GM23338 (cell line): ENCODE data around the gene MRGPRX3. TPM values are rescaled to one million over a fixed set of nuclear protein-coding genes. Genes with fewer than 3 reads are reported as not detected.
A peak's percentile ranks its signal among the peaks of the same experiment; 100 is the strongest.

Experiments
- ATAC-seq: fragments of 200-7000 bp; cut with Tn5 transposase; 3 replicates; pipeline ENCODE4 v1.9.1; 2020
- DNase-seq: peaks from one replicate; pipeline ENCODE4 v3.0.0-alpha.2; 2015; ENCODE audit warnings: low spot score
- H2AFZ ChIP-seq: fragments of 200-600 bp; sonication (generic); 2 replicates; pipeline ENCODE4 v1.8.0; 2016; ENCODE audit warnings: antibody characterized with exemption, mild to moderate bottlenecking, moderate library complexity
- H3F3A ChIP-seq: fragments of 200-600 bp; sonication (generic); replicated peaks from 2 replicates; pipeline ENCODE4 v1.8.0; 2017; ENCODE audit warnings: antibody characterized with exemption, mixed run types, low read depth
- H3K27ac ChIP-seq: fragments of 200-600 bp; sonication (generic); 2 replicates; pipeline ENCODE4 v1.6.1; 2016; ENCODE audit warnings: low read depth
- H3K27me3 ChIP-seq: fragments of 200-600 bp; sonication (generic); 2 replicates; pipeline ENCODE4 v1.8.0; 2016; ENCODE audit warnings: mild to moderate bottlenecking, mixed run types, moderate library complexity; ENCODE audit not compliant: insufficient read depth
- H3K36me3 ChIP-seq: fragments of 200-600 bp; sonication (generic); 2 replicates; pipeline ENCODE4 v1.8.0; 2016; ENCODE audit warnings: mild to moderate bottlenecking; ENCODE audit not compliant: insufficient read depth
- H3K4me1 ChIP-seq: fragments of 200-600 bp; sonication (generic); 2 replicates; pipeline ENCODE4 v1.8.0; 2016; ENCODE audit warnings: mild to moderate bottlenecking, moderate library complexity; ENCODE audit not compliant: insufficient read depth
- H3K4me2 ChIP-seq: fragments of 200-600 bp; sonication (generic); 2 replicates; pipeline ENCODE4 v1.7.1; 2017; ENCODE audit warnings: mixed run types
- H3K4me3 ChIP-seq: fragments of 200-600 bp; sonication (generic); 2 replicates; pipeline ENCODE4 v1.6.1; 2016; ENCODE audit warnings: mixed run types
- H3K79me2 ChIP-seq: fragments of 200-600 bp; sonication (generic); replicated peaks from 2 replicates; pipeline ENCODE4 v1.8.0; 2017; ENCODE audit warnings: mild to moderate bottlenecking; ENCODE audit not compliant: insufficient read depth
- H3K9me2 ChIP-seq: fragments of 200-600 bp; sonication (generic); 2 replicates; pipeline ENCODE4 v1.8.0; 2017; ENCODE audit not compliant: insufficient read depth
- H4K20me1 ChIP-seq: fragments of 200-600 bp; sonication (generic); replicated peaks from 2 replicates; pipeline ENCODE4 v1.8.0; 2017; ENCODE audit warnings: mild to moderate bottlenecking; ENCODE audit not compliant: insufficient read depth
- H3K27ac Mint-ChIP-seq: 2 replicates; pipeline ENCODE4 v1.8.0; 2020; ENCODE audit warnings: inconsistent platforms, mild to moderate bottlenecking, moderate library complexity, mixed read lengths
- H3K27me3 Mint-ChIP-seq: 3 replicates; pipeline ENCODE4 v1.8.0; 2022; ENCODE audit warnings: low read depth, mild to moderate bottlenecking, moderate library complexity, mixed read lengths, inconsistent platforms; ENCODE audit not compliant: insufficient read depth, poor library complexity
- H3K36me3 Mint-ChIP-seq: 3 replicates; pipeline ENCODE4 v1.8.0; 2021; ENCODE audit warnings: low read depth, mild to moderate bottlenecking, inconsistent platforms, moderate library complexity, mixed read lengths
- H3K4me1 Mint-ChIP-seq: 3 replicates; pipeline ENCODE4 v1.8.0; 2020; ENCODE audit warnings: mild to moderate bottlenecking, inconsistent platforms, mixed read lengths
- H3K4me3 Mint-ChIP-seq: 3 replicates; pipeline ENCODE4 v1.8.0; 2021; ENCODE audit warnings: moderate library complexity, mild to moderate bottlenecking, inconsistent platforms, mixed read lengths
- H3K9me3 Mint-ChIP-seq: 3 replicates; pipeline ENCODE4 v1.8.0; 2020; ENCODE audit warnings: moderate library complexity, mild to moderate bottlenecking, inconsistent platforms, mixed read lengths
- CREB1 ChIP-seq: fragments of 250-450 bp; sonication (Bioruptor Pico); IDR thresholded peaks from 2 replicates; pipeline ENCODE4 v1.5.0; 2020; ENCODE audit warnings: low read depth, mild to moderate bottlenecking, moderate library complexity
- EZH2 ChIP-seq: fragments of 200-600 bp; sonication (generic); IDR thresholded peaks from one replicate; pipeline ENCODE4 v1.8.0; 2017; ENCODE audit warnings: antibody characterized with exemption, mild to moderate bottlenecking, low read depth; ENCODE audit not compliant: unreplicated experiment
- JUNB ChIP-seq: IDR thresholded peaks from one replicate; pipeline ENCODE4 v1.6.1; 2016; ENCODE audit warnings: antibody characterized with exemption; ENCODE audit not compliant: unreplicated experiment
- NANOG ChIP-seq: IDR thresholded peaks from 2 replicates; pipeline ENCODE4 v1.6.1; 2016; ENCODE audit warnings: antibody characterized with exemption, borderline replicate concordance
- POLR2AphosphoS5 ChIP-seq: IDR thresholded peaks from 2 replicates; pipeline ENCODE4 v1.6.1; 2016; ENCODE audit warnings: antibody characterized with exemption, low read depth
- ZNF114 ChIP-seq: fragments of 250-450 bp; sonication (Bioruptor Pico); IDR thresholded peaks from 2 replicates; pipeline ENCODE4 v1.5.0; 2020; ENCODE audit warnings: mild to moderate bottlenecking, moderate library complexity
- ZNF331 ChIP-seq: fragments of 250-450 bp; sonication (Bioruptor Pico); IDR thresholded peaks from 2 replicates; pipeline ENCODE4 v1.5.0; 2020; ENCODE audit warnings: low read depth, mild to moderate bottlenecking, moderate library complexity
- polyA plus RNA-seq: library from polyadenylated mRNA; unstranded; fragments of >200 nt; fragmentation: Nextera tagmentation; extraction: Ambion mirVana; gene quantifications from 2 replicates; pipeline ENCODE4 v1.2.1, GENCODE V29; 2016
- total RNA-seq: library from RNA; depleted of rRNA; stranded (reverse); fragments of >200 nt; shearing (Covaris generic); gene quantifications from 2 replicates; pipeline ENCODE4 v1.2.3, GENCODE V29; 2014
- TF ChIP-seq, protein P1 (sequence below): fragments of 250-450 bp; sonication (Bioruptor Pico); IDR thresholded peaks from 2 replicates; pipeline ENCODE4 v1.5.0; 2020; ENCODE audit warnings: mild to moderate bottlenecking, moderate library complexity
- TF ChIP-seq, protein P2 (sequence below): IDR thresholded peaks from 2 replicates; pipeline ENCODE4 v1.6.1; 2016; ENCODE audit warnings: antibody characterized with exemption
- TF ChIP-seq, protein P3 (sequence below): IDR thresholded peaks from one replicate; pipeline ENCODE4 v1.6.1; 2018; ENCODE audit warnings: antibody characterized with exemption; ENCODE audit not compliant: unreplicated experiment

Gene MRGPRX3
- total and polyA plus RNA-seq, 2 experiments from 2014 or later = not detected

DNA sequence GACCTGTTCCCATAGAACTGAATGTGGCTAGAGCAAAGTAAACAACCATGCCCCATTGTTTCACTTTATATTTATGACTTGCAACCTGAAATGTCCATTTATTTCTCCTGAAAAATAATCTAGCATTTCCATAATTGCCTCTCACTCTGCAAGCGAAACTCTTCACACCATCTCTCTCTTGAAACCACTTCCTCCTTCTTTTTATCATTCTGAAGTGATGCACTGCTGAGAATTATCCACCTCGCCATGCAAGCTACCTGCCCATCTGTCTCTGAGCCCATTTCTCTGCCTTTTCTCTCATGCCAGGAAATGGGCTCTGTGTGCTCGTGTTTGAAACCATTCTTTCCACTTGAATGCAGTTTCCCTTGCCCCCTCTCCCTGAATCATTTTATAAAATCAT lies 13.5 kb downstream of the MRGPRX3 start:
- Histone ChIP-seq H3K4me2 (no peak overlapping the region), H3K36me3 (no peaks in the 10 kb centered on the region), H4K20me1 (no peaks in the 10 kb centered on the region), H3K9me2 (0 out of 2 replicates have a peak, but pooled peaks cover 11% of the 10 kb centered on the region), H3K79me2 (no peaks in the 10 kb centered on the region), H2AFZ (no peak overlapping the region), H3F3A (no peaks in the 10 kb centered on the region), H3K4me3 (no peak overlapping the region), H3K27ac (no peak overlapping the region), H3K27me3 (no peaks in the 10 kb centered on the region), H3K4me1 (no peaks in the 10 kb centered on the region)
- Mint-ChIP-seq H3K27me3 (peaks cover 4% of the 10 kb centered on the region), H3K4me1 (peaks cover 4% of the 10 kb centered on the region; the same call in 1 of the 3 replicates), H3K9me3 (no peaks in the 10 kb centered on the region), H3K27ac (no peak overlapping the region), H3K4me3 (no peak overlapping the region), H3K36me3 (no peaks in the 10 kb centered on the region)
- DNase-seq (no peak), ATAC-seq (no peak)
- no peak for TF ChIP-seq EZH2
- no peak for TF ChIP-seq JUNB
- no peak for TF ChIP-seq ZNF114 (CRISPR knock-in tag)

DNA sequence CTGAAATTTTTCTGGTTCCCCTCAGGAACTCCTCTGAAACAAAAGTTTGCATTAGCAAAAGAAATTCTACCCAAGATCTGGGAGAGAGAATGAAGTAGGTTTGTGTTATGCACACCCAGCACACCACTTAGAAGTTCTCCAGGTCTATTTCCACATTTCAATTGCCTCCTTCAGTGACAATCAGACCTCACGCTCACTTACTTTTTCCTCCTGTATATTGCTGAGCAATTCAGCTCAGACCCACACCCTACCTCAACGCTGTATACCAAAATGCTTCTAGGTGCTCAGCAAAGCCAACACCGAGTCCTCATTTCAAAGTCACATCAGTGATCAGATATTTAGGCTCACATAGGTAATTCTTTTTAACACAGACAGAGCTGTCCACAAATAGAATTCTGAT lies 19.2 kb downstream of the MRGPRX3 start:
- H3K4me3 Mint-ChIP-seq = no peak overlapping the region; the same call in 2 of the 3 replicates
- DNase-seq (no peak), ATAC-seq (no peak)
- no peak overlapping the region for H3K27ac Mint-ChIP-seq
- H3K4me2 ChIP-seq = peak overlapping the region; percentile 4; the same call in 1 of the 2 replicates
- no peaks in the 10 kb centered on the region for H3K27me3 ChIP-seq
- H3K4me1 Mint-ChIP-seq = peaks cover 8% of the 10 kb centered on the region; the same call in 2 of the 3 replicates
- no peaks in the 10 kb centered on the region for H3K36me3 ChIP-seq
- 0 out of 2 replicates have a peak, but pooled peaks cover 15% of the 10 kb centered on the region for H3K9me2 ChIP-seq
- peaks cover 6% of the 10 kb centered on the region; the same call in 1 of the 2 replicates for H3K4me1 ChIP-seq
- peak overlapping the region; percentile 10; the same call in 1 of the 2 replicates for H3K27ac ChIP-seq
- no peaks in the 10 kb centered on the region; the same call in 1 of the 3 replicates for H3K36me3 Mint-ChIP-seq
- no peaks in the 10 kb centered on the region for H4K20me1 ChIP-seq
- no peak overlapping the region for H2AFZ ChIP-seq
- H3K4me3 ChIP-seq = no peak overlapping the region
- peaks cover 2% of the 10 kb centered on the region for H3K27me3 Mint-ChIP-seq
- H3K9me3 Mint-ChIP-seq = peaks cover 5% of the 10 kb centered on the region
- no peaks in the 10 kb centered on the region for H3K79me2 ChIP-seq
- no peaks in the 10 kb centered on the region for H3F3A ChIP-seq
- TF ChIP-seq NANOG = no peak
- TF ChIP-seq, protein P1, sequence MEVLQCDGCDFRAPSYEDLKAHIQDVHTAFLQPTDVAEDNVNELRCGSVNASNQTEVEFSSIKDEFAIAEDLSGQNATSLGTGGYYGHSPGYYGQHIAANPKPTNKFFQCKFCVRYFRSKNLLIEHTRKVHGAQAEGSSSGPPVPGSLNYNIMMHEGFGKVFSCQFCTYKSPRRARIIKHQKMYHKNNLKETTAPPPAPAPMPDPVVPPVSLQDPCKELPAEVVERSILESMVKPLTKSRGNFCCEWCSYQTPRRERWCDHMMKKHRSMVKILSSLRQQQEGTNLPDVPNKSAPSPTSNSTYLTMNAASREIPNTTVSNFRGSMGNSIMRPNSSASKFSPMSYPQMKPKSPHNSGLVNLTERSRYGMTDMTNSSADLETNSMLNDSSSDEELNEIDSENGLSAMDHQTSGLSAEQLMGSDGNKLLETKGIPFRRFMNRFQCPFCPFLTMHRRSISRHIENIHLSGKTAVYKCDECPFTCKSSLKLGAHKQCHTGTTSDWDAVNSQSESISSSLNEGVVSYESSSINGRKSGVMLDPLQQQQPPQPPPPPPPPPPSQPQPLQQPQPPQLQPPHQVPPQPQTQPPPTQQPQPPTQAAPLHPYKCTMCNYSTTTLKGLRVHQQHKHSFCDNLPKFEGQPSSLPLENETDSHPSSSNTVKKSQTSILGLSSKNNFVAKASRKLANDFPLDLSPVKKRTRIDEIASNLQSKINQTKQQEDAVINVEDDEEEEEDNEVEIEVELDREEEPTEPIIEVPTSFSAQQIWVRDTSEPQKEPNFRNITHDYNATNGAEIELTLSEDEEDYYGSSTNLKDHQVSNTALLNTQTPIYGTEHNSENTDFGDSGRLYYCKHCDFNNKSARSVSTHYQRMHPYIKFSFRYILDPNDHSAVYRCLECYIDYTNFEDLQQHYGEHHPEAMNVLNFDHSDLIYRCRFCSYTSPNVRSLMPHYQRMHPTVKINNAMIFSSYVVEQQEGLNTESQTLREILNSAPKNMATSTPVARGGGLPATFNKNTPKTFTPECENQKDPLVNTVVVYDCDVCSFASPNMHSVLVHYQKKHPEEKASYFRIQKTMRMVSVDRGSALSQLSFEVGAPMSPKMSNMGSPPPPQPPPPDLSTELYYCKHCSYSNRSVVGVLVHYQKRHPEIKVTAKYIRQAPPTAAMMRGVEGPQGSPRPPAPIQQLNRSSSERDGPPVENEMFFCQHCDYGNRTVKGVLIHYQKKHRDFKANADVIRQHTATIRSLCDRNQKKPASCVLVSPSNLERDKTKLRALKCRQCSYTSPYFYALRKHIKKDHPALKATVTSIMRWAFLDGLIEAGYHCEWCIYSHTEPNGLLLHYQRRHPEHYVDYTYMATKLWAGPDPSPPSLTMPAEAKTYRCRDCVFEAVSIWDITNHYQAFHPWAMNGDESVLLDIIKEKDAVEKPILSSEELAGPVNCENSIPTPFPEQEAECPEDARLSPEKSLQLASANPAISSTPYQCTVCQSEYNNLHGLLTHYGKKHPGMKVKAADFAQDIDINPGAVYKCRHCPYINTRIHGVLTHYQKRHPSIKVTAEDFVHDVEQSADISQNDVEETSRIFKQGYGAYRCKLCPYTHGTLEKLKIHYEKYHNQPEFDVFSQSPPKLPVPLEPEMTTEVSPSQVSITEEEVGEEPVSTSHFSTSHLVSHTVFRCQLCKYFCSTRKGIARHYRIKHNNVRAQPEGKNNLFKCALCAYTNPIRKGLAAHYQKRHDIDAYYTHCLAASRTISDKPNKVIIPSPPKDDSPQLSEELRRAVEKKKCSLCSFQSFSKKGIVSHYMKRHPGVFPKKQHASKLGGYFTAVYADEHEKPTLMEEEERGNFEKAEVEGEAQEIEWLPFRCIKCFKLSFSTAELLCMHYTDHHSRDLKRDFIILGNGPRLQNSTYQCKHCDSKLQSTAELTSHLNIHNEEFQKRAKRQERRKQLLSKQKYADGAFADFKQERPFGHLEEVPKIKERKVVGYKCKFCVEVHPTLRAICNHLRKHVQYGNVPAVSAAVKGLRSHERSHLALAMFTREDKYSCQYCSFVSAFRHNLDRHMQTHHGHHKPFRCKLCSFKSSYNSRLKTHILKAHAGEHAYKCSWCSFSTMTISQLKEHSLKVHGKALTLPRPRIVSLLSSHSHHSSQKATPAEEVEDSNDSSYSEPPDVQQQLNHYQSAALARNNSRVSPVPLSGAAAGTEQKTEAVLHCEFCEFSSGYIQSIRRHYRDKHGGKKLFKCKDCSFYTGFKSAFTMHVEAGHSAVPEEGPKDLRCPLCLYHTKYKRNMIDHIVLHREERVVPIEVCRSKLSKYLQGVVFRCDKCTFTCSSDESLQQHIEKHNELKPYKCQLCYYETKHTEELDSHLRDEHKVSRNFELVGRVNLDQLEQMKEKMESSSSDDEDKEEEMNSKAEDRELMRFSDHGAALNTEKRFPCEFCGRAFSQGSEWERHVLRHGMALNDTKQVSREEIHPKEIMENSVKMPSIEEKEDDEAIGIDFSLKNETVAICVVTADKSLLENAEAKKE (CRISPR knock-in tag) = no peak
- TF ChIP-seq, protein P2, sequence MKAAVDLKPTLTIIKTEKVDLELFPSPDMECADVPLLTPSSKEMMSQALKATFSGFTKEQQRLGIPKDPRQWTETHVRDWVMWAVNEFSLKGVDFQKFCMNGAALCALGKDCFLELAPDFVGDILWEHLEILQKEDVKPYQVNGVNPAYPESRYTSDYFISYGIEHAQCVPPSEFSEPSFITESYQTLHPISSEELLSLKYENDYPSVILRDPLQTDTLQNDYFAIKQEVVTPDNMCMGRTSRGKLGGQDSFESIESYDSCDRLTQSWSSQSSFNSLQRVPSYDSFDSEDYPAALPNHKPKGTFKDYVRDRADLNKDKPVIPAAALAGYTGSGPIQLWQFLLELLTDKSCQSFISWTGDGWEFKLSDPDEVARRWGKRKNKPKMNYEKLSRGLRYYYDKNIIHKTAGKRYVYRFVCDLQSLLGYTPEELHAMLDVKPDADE = no peak
- TF ChIP-seq, protein P3, sequence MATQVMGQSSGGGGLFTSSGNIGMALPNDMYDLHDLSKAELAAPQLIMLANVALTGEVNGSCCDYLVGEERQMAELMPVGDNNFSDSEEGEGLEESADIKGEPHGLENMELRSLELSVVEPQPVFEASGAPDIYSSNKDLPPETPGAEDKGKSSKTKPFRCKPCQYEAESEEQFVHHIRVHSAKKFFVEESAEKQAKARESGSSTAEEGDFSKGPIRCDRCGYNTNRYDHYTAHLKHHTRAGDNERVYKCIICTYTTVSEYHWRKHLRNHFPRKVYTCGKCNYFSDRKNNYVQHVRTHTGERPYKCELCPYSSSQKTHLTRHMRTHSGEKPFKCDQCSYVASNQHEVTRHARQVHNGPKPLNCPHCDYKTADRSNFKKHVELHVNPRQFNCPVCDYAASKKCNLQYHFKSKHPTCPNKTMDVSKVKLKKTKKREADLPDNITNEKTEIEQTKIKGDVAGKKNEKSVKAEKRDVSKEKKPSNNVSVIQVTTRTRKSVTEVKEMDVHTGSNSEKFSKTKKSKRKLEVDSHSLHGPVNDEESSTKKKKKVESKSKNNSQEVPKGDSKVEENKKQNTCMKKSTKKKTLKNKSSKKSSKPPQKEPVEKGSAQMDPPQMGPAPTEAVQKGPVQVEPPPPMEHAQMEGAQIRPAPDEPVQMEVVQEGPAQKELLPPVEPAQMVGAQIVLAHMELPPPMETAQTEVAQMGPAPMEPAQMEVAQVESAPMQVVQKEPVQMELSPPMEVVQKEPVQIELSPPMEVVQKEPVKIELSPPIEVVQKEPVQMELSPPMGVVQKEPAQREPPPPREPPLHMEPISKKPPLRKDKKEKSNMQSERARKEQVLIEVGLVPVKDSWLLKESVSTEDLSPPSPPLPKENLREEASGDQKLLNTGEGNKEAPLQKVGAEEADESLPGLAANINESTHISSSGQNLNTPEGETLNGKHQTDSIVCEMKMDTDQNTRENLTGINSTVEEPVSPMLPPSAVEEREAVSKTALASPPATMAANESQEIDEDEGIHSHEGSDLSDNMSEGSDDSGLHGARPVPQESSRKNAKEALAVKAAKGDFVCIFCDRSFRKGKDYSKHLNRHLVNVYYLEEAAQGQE = no peak
- TF ChIP-seq JUNB = no peak
- no peak for TF ChIP-seq POLR2AphosphoS5
- TF ChIP-seq CREB1 = no peak
- TF ChIP-seq EZH2 = no peak
- no peak for TF ChIP-seq ZNF331 (CRISPR knock-in tag)
